K562 (cell line): ENCODE results near the gene TNN. TPM values are rescaled to one million over a fixed set of nuclear protein-coding genes. Genes with fewer than 3 reads are reported as not detected.

ENCODE experiments used
- CTBP1 ChIP-seq: fragments of 450-650 bp; IDR thresholded peaks from 2 replicates; pipeline ENCODE4 v1.6.1; 2016; ENCODE audit warnings: borderline replicate concordance
- CXXC5 ChIP-seq: fragments of 250-450 bp; sonication (Bioruptor Pico); IDR thresholded peaks from 2 replicates; pipeline ENCODE4 v1.8.0; 2022; ENCODE audit warnings: inconsistent platforms, mild to moderate bottlenecking, moderate library complexity
- DPF2 ChIP-seq: fragments of 450-650 bp; IDR thresholded peaks from 2 replicates; pipeline ENCODE4 v1.6.1; 2016
- ELF1 ChIP-seq: fragments of 200-800 bp; sonication (Bioruptor generic); IDR thresholded peaks from 2 replicates; pipeline ENCODE4 v1.6.1; 2016; ENCODE audit warnings: missing genetic modification characterization, missing compliant biosample characterization
- FOXJ2 ChIP-seq: fragments of 200-800 bp; sonication (Bioruptor generic); IDR thresholded peaks from 2 replicates; pipeline ENCODE4 v1.6.1; 2016; ENCODE audit warnings: missing genetic modification characterization, missing compliant biosample characterization
- HMG20B ChIP-seq: fragments of 250-450 bp; sonication (Bioruptor Pico); IDR thresholded peaks from 2 replicates; pipeline ENCODE4 v1.5.0; 2021; ENCODE audit warnings: mild to moderate bottlenecking
- L3MBTL2 ChIP-seq: fragments of 450-650 bp; IDR thresholded peaks from 2 replicates; pipeline ENCODE4 v1.6.1; 2016; ENCODE audit warnings: mild to moderate bottlenecking, moderate library complexity
- MXI1 ChIP-seq: IDR thresholded peaks from 2 replicates; pipeline ENCODE4 v1.6.1; 2011; ENCODE audit warnings: low read depth, mild to moderate bottlenecking, improper control_type of control experiment, low read length
- NR2C1 ChIP-seq, 2 experiments: fragments of 450-650 bp; IDR thresholded peaks; 2 replicates each; pipeline ENCODE4 v1.6.1; 2017; ENCODE audit warnings: mild to moderate bottlenecking in 2 of 2, antibody characterized with exemption in 1 of 2, inconsistent platforms in 1 of 2, missing compliant biosample characterization in 1 of 2, missing genetic modification characterization in 1 of 2
- SP2 ChIP-seq: IDR thresholded peaks from 2 replicates; pipeline ENCODE4 v1.6.1; 2011; ENCODE audit warnings: mild to moderate bottlenecking, low read depth, low read length, moderate library complexity; ENCODE audit not compliant: poor library complexity, severe bottlenecking; ENCODE audit errors: extremely low read depth
- ZNF134 ChIP-seq: fragments of 250-450 bp; sonication (Bioruptor Pico); conservative IDR thresholded peaks from 2 replicates; pipeline ENCODE4 v1.4.0; 2020
- ZNF444 ChIP-seq: fragments of 250-450 bp; sonication (Bioruptor Pico); IDR thresholded peaks from 2 replicates; pipeline ENCODE4 v1.4.0; 2020; ENCODE audit warnings: mild to moderate bottlenecking, moderate library complexity
- ZNF696 ChIP-seq: fragments of 250-450 bp; sonication (Bioruptor Pico); conservative IDR thresholded peaks from 2 replicates; pipeline ENCODE4 v1.4.0; 2020; ENCODE audit warnings: mild to moderate bottlenecking, moderate library complexity
- polyA plus RNA-seq, 8 experiments: library from polyadenylated mRNA; depleted of rRNA in 4 of 8; stranded (reverse) in 5 of 8; unstranded in 3 of 8; fragments of >200 nt; fragmentation: Nextera tagmentation in 2 of 8; fragmentation: Illumina TruSeq in 1 of 8; extraction: Ambion mirVana in 2 of 8; extraction: Trizol in 1 of 8; gene quantifications; 2 replicates each; pipeline versions ENCODE4 v1.2.1 to v1.2.3, GENCODE V29; 2011 to 2014; ENCODE audit warnings: inconsistent platforms in 1 of 8, missing spikeins in 1 of 8
- total RNA-seq, 7 experiments: library from RNA; depleted of rRNA in 6 of 7; stranded (reverse); fragments of >200 nt in 6 of 7; fragmentation: Illumina TruSeq in 2 of 7; extraction: Trizol in 2 of 7; gene quantifications; 2 replicates each; pipeline versions ENCODE4 v1.2.1 to v1.2.3, GENCODE V29; 2011 to 2021; ENCODE audit warnings: low replicate concordance in 1 of 7
- TF ChIP-seq, protein P1 (sequence below): fragments of 450-650 bp; IDR thresholded peaks from 2 replicates; pipeline ENCODE4 v1.6.1; 2016; ENCODE audit warnings: mild to moderate bottlenecking, moderate library complexity
- TF ChIP-seq, protein P2 (sequence below), 2 experiments: fragments of 450-650 bp; conservative IDR thresholded peaks; 2 replicates each; pipeline ENCODE4 v1.6.1; 2017; ENCODE audit warnings: mild to moderate bottlenecking in 2 of 2, moderate library complexity in 2 of 2
- TF ChIP-seq, protein P3 (sequence below): sonication (generic); IDR thresholded peaks from 2 replicates; pipeline ENCODE4 v1.6.1; 2016

Gene TNN
- total and polyA plus RNA-seq, 9 of the 15 experiments (the other 6 are each of a cell fraction or from before 2014, with no cell fraction given), result 0.01 to 0.09 (median 0.07) TPM; not detected in 4

DNA sequence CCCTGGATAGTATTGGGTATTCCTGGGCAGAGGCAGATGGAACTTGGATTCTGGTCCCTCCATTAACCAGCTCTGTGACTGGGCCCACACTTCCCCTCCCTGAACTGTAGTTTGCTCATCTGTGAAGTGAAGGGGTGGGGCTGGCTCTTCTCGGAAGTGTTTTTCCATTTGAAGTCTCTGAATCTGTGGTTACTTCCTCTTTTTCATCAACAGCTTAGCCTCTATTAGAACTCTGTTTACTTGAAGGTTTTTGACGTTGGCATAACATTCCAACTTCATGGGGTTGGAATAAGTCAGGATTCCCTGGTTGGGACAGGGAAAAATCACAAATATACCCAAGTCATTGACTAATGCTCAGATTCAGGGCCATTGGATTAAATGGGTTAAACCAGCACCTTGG lies 121.3 kb downstream of the TNN start (continued):
- TF ChIP-seq, protein P1, sequence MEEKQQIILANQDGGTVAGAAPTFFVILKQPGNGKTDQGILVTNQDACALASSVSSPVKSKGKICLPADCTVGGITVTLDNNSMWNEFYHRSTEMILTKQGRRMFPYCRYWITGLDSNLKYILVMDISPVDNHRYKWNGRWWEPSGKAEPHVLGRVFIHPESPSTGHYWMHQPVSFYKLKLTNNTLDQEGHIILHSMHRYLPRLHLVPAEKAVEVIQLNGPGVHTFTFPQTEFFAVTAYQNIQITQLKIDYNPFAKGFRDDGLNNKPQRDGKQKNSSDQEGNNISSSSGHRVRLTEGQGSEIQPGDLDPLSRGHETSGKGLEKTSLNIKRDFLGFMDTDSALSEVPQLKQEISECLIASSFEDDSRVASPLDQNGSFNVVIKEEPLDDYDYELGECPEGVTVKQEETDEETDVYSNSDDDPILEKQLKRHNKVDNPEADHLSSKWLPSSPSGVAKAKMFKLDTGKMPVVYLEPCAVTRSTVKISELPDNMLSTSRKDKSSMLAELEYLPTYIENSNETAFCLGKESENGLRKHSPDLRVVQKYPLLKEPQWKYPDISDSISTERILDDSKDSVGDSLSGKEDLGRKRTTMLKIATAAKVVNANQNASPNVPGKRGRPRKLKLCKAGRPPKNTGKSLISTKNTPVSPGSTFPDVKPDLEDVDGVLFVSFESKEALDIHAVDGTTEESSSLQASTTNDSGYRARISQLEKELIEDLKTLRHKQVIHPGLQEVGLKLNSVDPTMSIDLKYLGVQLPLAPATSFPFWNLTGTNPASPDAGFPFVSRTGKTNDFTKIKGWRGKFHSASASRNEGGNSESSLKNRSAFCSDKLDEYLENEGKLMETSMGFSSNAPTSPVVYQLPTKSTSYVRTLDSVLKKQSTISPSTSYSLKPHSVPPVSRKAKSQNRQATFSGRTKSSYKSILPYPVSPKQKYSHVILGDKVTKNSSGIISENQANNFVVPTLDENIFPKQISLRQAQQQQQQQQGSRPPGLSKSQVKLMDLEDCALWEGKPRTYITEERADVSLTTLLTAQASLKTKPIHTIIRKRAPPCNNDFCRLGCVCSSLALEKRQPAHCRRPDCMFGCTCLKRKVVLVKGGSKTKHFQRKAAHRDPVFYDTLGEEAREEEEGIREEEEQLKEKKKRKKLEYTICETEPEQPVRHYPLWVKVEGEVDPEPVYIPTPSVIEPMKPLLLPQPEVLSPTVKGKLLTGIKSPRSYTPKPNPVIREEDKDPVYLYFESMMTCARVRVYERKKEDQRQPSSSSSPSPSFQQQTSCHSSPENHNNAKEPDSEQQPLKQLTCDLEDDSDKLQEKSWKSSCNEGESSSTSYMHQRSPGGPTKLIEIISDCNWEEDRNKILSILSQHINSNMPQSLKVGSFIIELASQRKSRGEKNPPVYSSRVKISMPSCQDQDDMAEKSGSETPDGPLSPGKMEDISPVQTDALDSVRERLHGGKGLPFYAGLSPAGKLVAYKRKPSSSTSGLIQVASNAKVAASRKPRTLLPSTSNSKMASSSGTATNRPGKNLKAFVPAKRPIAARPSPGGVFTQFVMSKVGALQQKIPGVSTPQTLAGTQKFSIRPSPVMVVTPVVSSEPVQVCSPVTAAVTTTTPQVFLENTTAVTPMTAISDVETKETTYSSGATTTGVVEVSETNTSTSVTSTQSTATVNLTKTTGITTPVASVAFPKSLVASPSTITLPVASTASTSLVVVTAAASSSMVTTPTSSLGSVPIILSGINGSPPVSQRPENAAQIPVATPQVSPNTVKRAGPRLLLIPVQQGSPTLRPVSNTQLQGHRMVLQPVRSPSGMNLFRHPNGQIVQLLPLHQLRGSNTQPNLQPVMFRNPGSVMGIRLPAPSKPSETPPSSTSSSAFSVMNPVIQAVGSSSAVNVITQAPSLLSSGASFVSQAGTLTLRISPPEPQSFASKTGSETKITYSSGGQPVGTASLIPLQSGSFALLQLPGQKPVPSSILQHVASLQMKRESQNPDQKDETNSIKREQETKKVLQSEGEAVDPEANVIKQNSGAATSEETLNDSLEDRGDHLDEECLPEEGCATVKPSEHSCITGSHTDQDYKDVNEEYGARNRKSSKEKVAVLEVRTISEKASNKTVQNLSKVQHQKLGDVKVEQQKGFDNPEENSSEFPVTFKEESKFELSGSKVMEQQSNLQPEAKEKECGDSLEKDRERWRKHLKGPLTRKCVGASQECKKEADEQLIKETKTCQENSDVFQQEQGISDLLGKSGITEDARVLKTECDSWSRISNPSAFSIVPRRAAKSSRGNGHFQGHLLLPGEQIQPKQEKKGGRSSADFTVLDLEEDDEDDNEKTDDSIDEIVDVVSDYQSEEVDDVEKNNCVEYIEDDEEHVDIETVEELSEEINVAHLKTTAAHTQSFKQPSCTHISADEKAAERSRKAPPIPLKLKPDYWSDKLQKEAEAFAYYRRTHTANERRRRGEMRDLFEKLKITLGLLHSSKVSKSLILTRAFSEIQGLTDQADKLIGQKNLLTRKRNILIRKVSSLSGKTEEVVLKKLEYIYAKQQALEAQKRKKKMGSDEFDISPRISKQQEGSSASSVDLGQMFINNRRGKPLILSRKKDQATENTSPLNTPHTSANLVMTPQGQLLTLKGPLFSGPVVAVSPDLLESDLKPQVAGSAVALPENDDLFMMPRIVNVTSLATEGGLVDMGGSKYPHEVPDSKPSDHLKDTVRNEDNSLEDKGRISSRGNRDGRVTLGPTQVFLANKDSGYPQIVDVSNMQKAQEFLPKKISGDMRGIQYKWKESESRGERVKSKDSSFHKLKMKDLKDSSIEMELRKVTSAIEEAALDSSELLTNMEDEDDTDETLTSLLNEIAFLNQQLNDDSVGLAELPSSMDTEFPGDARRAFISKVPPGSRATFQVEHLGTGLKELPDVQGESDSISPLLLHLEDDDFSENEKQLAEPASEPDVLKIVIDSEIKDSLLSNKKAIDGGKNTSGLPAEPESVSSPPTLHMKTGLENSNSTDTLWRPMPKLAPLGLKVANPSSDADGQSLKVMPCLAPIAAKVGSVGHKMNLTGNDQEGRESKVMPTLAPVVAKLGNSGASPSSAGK, result peak; percentile 64
- TF ChIP-seq FOXJ2 (tag) (peak; percentile 81), SP2 (no peak), L3MBTL2 (peak; percentile 76; the same call in 1 of the 2 replicates), ZNF696 (0 out of 2 replicates have a peak, but pooled peaks have one; percentile 43), MXI1 (no peak), ZNF134 (CRISPR knock-in tag) (no peak), HMG20B (CRISPR knock-in tag) (no peak), CXXC5 (CRISPR knock-in tag) (0 out of 2 replicates have a peak, but pooled peaks have one; percentile 9), NR2C1 (IDR thresholded peaks at IDR 0.05) (no peak), NR2C1 (tag; IDR thresholded peaks at IDR 0.05) (0 out of 2 replicates have a peak, but pooled peaks have one; percentile 32), CTBP1 (peak; percentile 78), ELF1 (tag) (peak; percentile 56; the same call in 1 of the 2 replicates), DPF2 (peak; percentile 62; the same call in 1 of the 2 replicates), ZNF444 (no peak)
- TF ChIP-seq, protein P2, sequence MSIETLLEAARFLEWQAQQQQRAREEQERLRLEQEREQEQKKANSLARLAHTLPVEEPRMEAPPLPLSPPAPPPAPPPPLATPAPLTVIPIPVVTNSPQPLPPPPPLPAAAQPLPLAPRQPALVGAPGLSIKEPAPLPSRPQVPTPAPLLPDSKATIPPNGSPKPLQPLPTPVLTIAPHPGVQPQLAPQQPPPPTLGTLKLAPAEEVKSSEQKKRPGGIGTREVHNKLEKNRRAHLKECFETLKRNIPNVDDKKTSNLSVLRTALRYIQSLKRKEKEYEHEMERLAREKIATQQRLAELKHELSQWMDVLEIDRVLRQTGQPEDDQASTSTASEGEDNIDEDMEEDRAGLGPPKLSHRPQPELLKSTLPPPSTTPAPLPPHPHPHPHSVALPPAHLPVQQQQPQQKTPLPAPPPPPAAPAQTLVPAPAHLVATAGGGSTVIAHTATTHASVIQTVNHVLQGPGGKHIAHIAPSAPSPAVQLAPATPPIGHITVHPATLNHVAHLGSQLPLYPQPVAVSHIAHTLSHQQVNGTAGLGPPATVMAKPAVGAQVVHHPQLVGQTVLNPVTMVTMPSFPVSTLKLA (conservative IDR thresholded peaks at IDR 0.05), result no peak
- TF ChIP-seq, protein P3, sequence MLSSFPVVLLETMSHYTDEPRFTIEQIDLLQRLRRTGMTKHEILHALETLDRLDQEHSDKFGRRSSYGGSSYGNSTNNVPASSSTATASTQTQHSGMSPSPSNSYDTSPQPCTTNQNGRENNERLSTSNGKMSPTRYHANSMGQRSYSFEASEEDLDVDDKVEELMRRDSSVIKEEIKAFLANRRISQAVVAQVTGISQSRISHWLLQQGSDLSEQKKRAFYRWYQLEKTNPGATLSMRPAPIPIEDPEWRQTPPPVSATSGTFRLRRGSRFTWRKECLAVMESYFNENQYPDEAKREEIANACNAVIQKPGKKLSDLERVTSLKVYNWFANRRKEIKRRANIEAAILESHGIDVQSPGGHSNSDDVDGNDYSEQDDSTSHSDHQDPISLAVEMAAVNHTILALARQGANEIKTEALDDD, result peak; percentile 59
